HepG2 (cell line): Measurements from ENCODE around the gene PRRT2. TPM values are rescaled to one million over a fixed set of nuclear protein-coding genes. Genes with fewer than 3 reads are reported as not detected.

ENCODE experiments used
- HNRNPLL ChIP-seq: fragments of 200-400 bp; formaldehyde crosslinking; IDR thresholded peaks from 2 replicates; pipeline ENCODE4 v1.6.1; 2017; ENCODE audit warnings: mild to moderate bottlenecking, low read depth, low read length; ENCODE audit not compliant: poor library complexity, severe bottlenecking
- IKZF1 ChIP-seq: fragments of 450-650 bp; IDR thresholded peaks from 2 replicates; pipeline ENCODE4 v1.7.1; 2016
- JARID2 ChIP-seq: sonication (generic); formaldehyde crosslinking; IDR thresholded peaks from 2 replicates; pipeline ENCODE4 v1.8.1; 2023; ENCODE audit warnings: missing genetic modification reagents, inconsistent platforms; ENCODE audit not compliant: insufficient replicate concordance
- KDM4B ChIP-seq: sonication (generic); formaldehyde crosslinking; IDR thresholded peaks from 2 replicates; pipeline ENCODE4 v1.4.0; 2020; ENCODE audit warnings: missing genetic modification reagents
- KLF16 ChIP-seq, 2 experiments: sonication (generic) in 1 of 2; formaldehyde crosslinking in 1 of 2; IDR thresholded peaks; 2 replicates each; pipeline versions ENCODE4 v1.6.1 to v1.8.0; 2016 to 2023; ENCODE audit warnings: missing genetic modification reagents in 2 of 2, missing compliant biosample characterization in 1 of 2
- MTF1 ChIP-seq: sonication (generic); formaldehyde crosslinking; IDR thresholded peaks from 2 replicates; pipeline ENCODE4 v1.5.0; 2020; ENCODE audit warnings: missing genetic modification reagents
- REL ChIP-seq: sonication (generic); formaldehyde crosslinking; conservative IDR thresholded peaks from 2 replicates; pipeline ENCODE4 v1.8.0; 2022; ENCODE audit warnings: mild to moderate bottlenecking, missing genetic modification reagents, moderate library complexity
- SALL2 ChIP-seq: sonication (generic); formaldehyde crosslinking; IDR thresholded peaks from 2 replicates; pipeline ENCODE4 v1.8.1; 2023; ENCODE audit warnings: mild to moderate bottlenecking, missing genetic modification reagents, inconsistent platforms
- YEATS2 ChIP-seq: sonication (generic); formaldehyde crosslinking; IDR thresholded peaks from 2 replicates; pipeline ENCODE4 v1.4.0; 2020; ENCODE audit warnings: missing genetic modification reagents, borderline replicate concordance
- ZFYVE20 ChIP-seq: sonication (generic); formaldehyde crosslinking; IDR thresholded peaks from 2 replicates; pipeline ENCODE4 v1.8.0; 2023; ENCODE audit warnings: low read depth, mild to moderate bottlenecking, moderate library complexity, missing genetic modification reagents, borderline replicate concordance
- ZNF546 ChIP-seq: sonication (generic); formaldehyde crosslinking; conservative IDR thresholded peaks from 2 replicates; pipeline ENCODE4 v1.8.1; 2023; ENCODE audit warnings: mild to moderate bottlenecking, missing genetic modification reagents
- ZSCAN21 ChIP-seq: sonication (generic); formaldehyde crosslinking; IDR thresholded peaks from 2 replicates; pipeline ENCODE4 v1.8.0; 2022; ENCODE audit warnings: mild to moderate bottlenecking, missing genetic modification reagents, moderate library complexity, borderline replicate concordance
- polyA plus RNA-seq, 8 experiments: library from polyadenylated mRNA; depleted of rRNA in 3 of 8; stranded (reverse) in 7 of 8; unstranded in 1 of 8; fragments of >200 nt; fragmentation: Illumina TruSeq in 4 of 8; extraction: Trizol in 4 of 8; gene quantifications; 2 replicates each; pipeline versions ENCODE4 v1.2.1 to v1.2.3, GENCODE V29; 2011 to 2016; ENCODE audit warnings: low read depth in 4 of 8, missing spikeins in 1 of 8, mixed read lengths in 1 of 8; ENCODE audit not compliant: insufficient read depth in 1 of 8
- total RNA-seq, 5 experiments: library from RNA; depleted of rRNA; stranded (reverse); fragments of >200 nt; fragmentation: Illumina TruSeq; extraction: Trizol; gene quantifications; 2 replicates each; pipeline ENCODE4 v1.2.3, GENCODE V29; 2016; ENCODE audit warnings: low read depth in 1 of 5
- TF ChIP-seq, protein P1 (sequence below): sonication (generic); formaldehyde crosslinking; IDR thresholded peaks from 2 replicates; pipeline ENCODE4 v1.4.0; 2020; ENCODE audit warnings: missing genetic modification reagents
- TF ChIP-seq, protein P2 (sequence below): sonication (generic); formaldehyde crosslinking; IDR thresholded peaks from 2 replicates; pipeline ENCODE4 v1.5.1; 2020; ENCODE audit warnings: mild to moderate bottlenecking, missing genetic modification reagents, borderline replicate concordance
- TF ChIP-seq, protein P3 (sequence below): sonication (generic); formaldehyde crosslinking; conservative IDR thresholded peaks from 2 replicates; pipeline ENCODE4 v1.5.0; 2020; ENCODE audit warnings: missing genetic modification reagents
- TF ChIP-seq, protein P4 (sequence below): sonication (generic); formaldehyde crosslinking; IDR thresholded peaks from 2 replicates; pipeline ENCODE4 v1.5.0; 2020; ENCODE audit warnings: missing genetic modification reagents
- TF ChIP-seq, protein P5 (sequence below): IDR thresholded peaks from 2 replicates; pipeline ENCODE4 v1.6.1; 2018; ENCODE audit warnings: missing genetic modification reagents, mild to moderate bottlenecking, missing compliant biosample characterization

The PRRT2 gene
- total and polyA plus RNA-seq, 2 of the 13 experiments (the other 11 are each of a cell fraction or from before 2014, with no cell fraction given) = 0.51 to 1.1 TPM

DNA sequence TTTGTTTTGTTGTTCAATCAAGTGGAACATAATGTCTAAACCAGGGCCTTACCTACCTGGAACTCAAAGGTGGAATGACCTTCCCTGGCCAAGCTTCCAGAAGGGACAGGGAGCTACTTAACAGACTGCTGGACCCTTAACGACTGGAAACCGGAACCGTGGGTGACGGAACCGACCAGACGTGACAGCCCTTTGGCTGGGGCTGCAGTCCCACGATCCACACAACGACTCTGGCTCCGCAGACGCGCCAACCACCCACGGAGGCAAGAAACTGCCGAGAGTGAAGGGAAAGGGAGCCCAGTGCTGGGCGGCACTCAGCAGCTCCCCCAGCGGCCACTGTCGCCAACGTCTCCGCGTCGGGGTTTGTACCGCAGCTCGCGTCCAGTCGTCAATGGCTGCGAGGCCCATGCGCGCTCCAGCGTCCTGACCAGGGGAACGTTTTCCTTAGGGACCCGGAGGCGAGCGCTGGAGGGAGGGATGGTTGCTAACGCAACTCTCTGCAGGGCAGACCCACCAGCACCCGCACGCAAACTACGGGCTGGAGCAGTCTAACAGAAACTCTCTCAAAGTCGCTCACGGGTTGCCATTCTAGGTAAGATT is 27.0 kb upstream of the PRRT2 start (continued):
- TF ChIP-seq ZFYVE20 (CRISPR knock-in tag) (no peak), ZNF546 (CRISPR knock-in tag) (no peak), YEATS2 (CRISPR knock-in tag) (peak; percentile 80; the same call in 1 of the 2 replicates), JARID2 (peak; percentile 25), ZSCAN21 (CRISPR knock-in tag) (peak; percentile 64; the same call in 1 of the 2 replicates), MTF1 (no peak), REL (CRISPR knock-in tag) (no peak), SALL2 (CRISPR knock-in tag) (no peak), IKZF1 (no peak), KDM4B (CRISPR knock-in tag) (0 out of 2 replicates have a peak, but pooled peaks have one; percentile 73), KLF16 (CRISPR knock-in tag; IDR thresholded peaks at IDR 0.05) (peak in 1 of 2 experiments; percentile 57; a peak in 1 of 4 replicates), HNRNPLL (peak; percentile 95)
- TF ChIP-seq, protein P1, sequence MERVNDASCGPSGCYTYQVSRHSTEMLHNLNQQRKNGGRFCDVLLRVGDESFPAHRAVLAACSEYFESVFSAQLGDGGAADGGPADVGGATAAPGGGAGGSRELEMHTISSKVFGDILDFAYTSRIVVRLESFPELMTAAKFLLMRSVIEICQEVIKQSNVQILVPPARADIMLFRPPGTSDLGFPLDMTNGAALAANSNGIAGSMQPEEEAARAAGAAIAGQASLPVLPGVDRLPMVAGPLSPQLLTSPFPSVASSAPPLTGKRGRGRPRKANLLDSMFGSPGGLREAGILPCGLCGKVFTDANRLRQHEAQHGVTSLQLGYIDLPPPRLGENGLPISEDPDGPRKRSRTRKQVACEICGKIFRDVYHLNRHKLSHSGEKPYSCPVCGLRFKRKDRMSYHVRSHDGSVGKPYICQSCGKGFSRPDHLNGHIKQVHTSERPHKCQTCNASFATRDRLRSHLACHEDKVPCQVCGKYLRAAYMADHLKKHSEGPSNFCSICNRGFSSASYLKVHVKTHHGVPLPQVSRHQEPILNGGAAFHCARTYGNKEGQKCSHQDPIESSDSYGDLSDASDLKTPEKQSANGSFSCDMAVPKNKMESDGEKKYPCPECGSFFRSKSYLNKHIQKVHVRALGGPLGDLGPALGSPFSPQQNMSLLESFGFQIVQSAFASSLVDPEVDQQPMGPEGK = peak; percentile 17; the same call in 1 of the 2 replicates
- TF ChIP-seq, protein P2, sequence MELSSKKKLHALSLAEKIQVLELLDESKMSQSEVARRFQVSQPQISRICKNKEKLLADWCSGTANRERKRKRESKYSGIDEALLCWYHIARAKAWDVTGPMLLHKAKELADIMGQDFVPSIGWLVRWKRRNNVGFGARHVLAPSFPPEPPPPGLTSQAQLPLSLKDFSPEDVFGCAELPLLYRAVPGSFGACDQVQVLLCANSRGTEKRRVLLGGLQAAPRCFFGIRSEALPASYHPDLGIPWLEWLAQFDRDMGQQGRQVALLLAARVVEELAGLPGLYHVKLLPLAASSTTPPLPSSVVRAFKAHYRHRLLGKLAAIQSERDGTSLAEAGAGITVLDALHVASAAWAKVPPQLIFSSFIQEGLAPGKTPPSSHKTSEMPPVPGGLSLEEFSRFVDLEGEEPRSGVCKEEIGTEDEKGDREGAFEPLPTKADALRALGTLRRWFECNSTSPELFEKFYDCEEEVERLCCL = no peak
- TF ChIP-seq, protein P3, sequence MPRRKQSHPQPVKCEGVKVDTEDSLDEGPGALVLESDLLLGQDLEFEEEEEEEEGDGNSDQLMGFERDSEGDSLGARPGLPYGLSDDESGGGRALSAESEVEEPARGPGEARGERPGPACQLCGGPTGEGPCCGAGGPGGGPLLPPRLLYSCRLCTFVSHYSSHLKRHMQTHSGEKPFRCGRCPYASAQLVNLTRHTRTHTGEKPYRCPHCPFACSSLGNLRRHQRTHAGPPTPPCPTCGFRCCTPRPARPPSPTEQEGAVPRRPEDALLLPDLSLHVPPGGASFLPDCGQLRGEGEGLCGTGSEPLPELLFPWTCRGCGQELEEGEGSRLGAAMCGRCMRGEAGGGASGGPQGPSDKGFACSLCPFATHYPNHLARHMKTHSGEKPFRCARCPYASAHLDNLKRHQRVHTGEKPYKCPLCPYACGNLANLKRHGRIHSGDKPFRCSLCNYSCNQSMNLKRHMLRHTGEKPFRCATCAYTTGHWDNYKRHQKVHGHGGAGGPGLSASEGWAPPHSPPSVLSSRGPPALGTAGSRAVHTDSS = no peak
- TF ChIP-seq, protein P4, sequence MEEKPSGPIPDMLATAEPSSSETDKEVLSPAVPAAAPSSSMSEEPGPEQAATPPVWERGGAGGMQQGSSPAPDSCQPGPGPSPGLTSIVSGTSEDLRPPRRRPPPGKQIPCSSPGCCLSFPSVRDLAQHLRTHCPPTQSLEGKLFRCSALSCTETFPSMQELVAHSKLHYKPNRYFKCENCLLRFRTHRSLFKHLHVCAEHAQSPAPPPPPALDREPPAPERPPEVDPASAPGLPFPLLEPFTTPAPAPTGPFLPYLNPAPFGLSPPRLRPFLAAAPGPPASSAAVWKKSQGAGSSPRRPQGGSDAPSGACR (CRISPR knock-in tag) = no peak
- TF ChIP-seq, protein P5, sequence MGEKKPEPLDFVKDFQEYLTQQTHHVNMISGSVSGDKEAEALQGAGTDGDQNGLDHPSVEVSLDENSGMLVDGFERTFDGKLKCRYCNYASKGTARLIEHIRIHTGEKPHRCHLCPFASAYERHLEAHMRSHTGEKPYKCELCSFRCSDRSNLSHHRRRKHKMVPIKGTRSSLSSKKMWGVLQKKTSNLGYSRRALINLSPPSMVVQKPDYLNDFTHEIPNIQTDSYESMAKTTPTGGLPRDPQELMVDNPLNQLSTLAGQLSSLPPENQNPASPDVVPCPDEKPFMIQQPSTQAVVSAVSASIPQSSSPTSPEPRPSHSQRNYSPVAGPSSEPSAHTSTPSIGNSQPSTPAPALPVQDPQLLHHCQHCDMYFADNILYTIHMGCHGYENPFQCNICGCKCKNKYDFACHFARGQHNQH (CRISPR knock-in tag) = peak; percentile 37; the same call in 1 of the 2 replicates
